Neutrophil (primary cell): ENCODE results near the gene MEF2C.
"Not testable (repeated sequence)": the region's sequence is repeated elsewhere in the genome, so short reads cannot be mapped to it uniquely, and the experiment has no call there.

Experiments used
- H3K27ac ChIP-seq: fragments of 200-600 bp; sonication (generic); 2 replicates; pipeline ENCODE4 v1.5.1; 2016; ENCODE audit warnings: mild to moderate bottlenecking, moderate library complexity
- H3K27me3 ChIP-seq: fragments of 200-600 bp; sonication (generic); 2 replicates; pipeline ENCODE4 v1.6.0; 2016; ENCODE audit warnings: mild to moderate bottlenecking
- H3K36me3 ChIP-seq: fragments of 200-600 bp; sonication (generic); 2 replicates; pipeline ENCODE4 v1.5.1; 2017
- H3K4me1 ChIP-seq, 2 experiments: fragments of 200-600 bp in 1 of 2; sonication (generic) in 1 of 2; 1 replicate in 1 of 2; 2 replicates in 1 of 2; pipeline versions ENCODE4 v1.5.1 to v1.6.1; 2013 to 2016; ENCODE audit warnings: low read depth in 1 of 2, low read length in 1 of 2, mild to moderate bottlenecking in 1 of 2, moderate library complexity in 1 of 2; ENCODE audit not compliant: control insufficient read depth in 1 of 2, insufficient read depth in 1 of 2
- H3K4me3 ChIP-seq, 2 experiments: fragments of 200-600 bp in 1 of 2; sonication (generic) in 1 of 2; 1 replicate in 1 of 2; 2 replicates in 1 of 2; pipeline ENCODE4 v1.5.1; 2013 to 2016; ENCODE audit warnings: low read depth in 1 of 2, low read length in 1 of 2, mild to moderate bottlenecking in 1 of 2, moderate library complexity in 1 of 2
- H3K9me3 ChIP-seq: fragments of 200-600 bp; sonication (generic); 2 replicates; pipeline ENCODE4 v1.5.1; 2016
- TF ChIP-seq, protein P1 (sequence below): fragments of 200-600 bp; sonication (generic); IDR thresholded peaks from 2 replicates; pipeline ENCODE4 v1.5.1; 2016; ENCODE audit warnings: antibody characterized with exemption

Gene MEF2C

DNA sequence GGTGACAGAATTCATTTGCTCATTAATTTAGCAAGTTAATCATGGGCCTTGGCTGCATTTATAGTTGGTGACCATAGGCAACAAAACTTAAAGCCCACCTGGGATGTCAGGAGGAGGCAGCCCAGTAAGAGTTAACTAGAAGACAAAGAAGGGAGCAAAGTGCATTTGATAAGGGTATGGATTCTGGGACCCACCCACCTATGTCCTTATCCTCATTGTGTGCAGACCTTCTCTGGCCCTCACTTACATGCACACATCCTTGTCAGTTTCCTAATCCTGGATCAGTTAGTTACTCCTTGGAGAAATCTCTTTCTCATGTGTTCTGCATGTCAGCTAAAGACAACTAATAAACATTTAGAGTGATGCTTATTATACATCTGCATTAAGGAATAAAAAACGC is 24.6 kb downstream of the MEF2C start:
- no peak overlapping the region for H3K27ac ChIP-seq
- no peak overlapping the region for H3K4me3 ChIP-seq
- TF ChIP-seq, protein P1, sequence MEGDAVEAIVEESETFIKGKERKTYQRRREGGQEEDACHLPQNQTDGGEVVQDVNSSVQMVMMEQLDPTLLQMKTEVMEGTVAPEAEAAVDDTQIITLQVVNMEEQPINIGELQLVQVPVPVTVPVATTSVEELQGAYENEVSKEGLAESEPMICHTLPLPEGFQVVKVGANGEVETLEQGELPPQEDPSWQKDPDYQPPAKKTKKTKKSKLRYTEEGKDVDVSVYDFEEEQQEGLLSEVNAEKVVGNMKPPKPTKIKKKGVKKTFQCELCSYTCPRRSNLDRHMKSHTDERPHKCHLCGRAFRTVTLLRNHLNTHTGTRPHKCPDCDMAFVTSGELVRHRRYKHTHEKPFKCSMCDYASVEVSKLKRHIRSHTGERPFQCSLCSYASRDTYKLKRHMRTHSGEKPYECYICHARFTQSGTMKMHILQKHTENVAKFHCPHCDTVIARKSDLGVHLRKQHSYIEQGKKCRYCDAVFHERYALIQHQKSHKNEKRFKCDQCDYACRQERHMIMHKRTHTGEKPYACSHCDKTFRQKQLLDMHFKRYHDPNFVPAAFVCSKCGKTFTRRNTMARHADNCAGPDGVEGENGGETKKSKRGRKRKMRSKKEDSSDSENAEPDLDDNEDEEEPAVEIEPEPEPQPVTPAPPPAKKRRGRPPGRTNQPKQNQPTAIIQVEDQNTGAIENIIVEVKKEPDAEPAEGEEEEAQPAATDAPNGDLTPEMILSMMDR = no peak
- no peaks in the 10 kb centered on the region for H3K4me1 ChIP-seq
- no peaks in the 10 kb centered on the region for H3K27me3 ChIP-seq
- H3K36me3 ChIP-seq = no peaks in the 10 kb centered on the region
- no peaks in the 10 kb centered on the region for H3K9me3 ChIP-seq

DNA sequence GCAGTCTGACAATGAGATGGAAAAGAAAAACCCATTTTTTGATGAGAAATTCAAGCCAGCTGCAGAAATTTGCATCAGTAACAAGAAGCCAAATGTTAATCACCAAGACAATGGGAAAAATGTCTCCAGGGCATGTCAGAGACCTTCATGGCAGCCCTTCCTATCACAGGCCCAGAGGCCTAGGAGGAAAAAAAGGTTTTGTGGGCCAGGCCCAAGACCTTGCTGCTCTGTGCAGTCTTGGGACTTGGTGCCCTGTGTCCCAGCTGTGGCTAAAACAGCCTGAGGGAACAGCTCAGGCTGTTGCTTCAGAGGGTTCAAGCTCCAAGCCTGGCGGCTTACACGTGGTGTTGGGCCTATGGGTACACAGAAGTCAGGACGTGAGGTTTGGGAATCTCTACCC is 26.6 kb downstream of the MEF2C start:
- not testable (repeated sequence) for H3K4me1 ChIP-seq, H3K9me3 ChIP-seq, H3K36me3 ChIP-seq, H3K27me3 ChIP-seq, H3K4me3 ChIP-seq, H3K27ac ChIP-seq

DNA sequence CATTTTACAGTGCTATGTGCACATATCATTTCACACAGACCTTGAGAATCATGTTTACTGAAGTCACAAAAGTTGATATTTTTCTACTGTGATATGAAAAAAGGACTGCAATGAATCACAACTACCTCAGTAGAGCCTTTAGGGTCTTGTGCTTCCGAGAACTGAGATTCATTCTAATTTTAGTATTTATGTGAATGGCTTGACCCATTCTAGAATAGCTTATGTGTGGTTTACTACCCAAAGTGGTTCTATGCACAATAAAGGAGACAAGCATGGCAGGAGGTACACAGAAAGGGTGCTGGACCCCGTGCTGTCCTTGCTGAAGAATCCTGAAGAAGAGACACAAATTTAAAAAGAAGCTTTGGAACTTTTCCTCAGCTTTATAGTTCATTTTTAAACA is 28.2 kb downstream of the MEF2C start:
- H3K4me3 ChIP-seq = no peak overlapping the region
- no peaks in the 10 kb centered on the region for H3K27me3 ChIP-seq
- no peak overlapping the region for H3K27ac ChIP-seq
- H3K9me3 ChIP-seq = no peaks in the 10 kb centered on the region
- TF ChIP-seq, protein P1 = no peak
- H3K4me1 ChIP-seq = no peaks in the 10 kb centered on the region
- H3K36me3 ChIP-seq = no peaks in the 10 kb centered on the region

DNA sequence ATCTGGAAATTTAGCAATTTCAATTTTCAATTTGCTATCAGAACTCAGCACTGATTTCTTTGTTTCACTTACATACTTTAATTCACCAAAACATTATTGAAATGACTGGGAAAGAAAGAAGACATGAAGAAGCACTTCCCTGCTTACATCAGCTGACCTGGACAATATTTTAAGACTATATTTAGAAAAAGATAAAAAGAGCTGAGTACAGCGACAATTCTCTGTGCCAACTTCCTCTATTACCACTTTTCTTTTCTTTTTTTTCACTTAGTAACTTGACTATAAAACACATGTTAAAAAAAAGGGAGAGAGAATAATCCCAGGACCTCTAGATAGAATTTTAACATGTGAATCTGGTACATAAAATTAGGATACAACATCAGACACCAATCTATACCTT is 35.6 kb downstream of the MEF2C start:
- Histone ChIP-seq H3K4me1 (no peaks in the 10 kb centered on the region), H3K27me3 (no peaks in the 10 kb centered on the region), H3K27ac (no peak overlapping the region), H3K9me3 (no peaks in the 10 kb centered on the region), H3K4me3 (no peak overlapping the region), H3K36me3 (no peaks in the 10 kb centered on the region)
- TF ChIP-seq, protein P1 = no peak

DNA sequence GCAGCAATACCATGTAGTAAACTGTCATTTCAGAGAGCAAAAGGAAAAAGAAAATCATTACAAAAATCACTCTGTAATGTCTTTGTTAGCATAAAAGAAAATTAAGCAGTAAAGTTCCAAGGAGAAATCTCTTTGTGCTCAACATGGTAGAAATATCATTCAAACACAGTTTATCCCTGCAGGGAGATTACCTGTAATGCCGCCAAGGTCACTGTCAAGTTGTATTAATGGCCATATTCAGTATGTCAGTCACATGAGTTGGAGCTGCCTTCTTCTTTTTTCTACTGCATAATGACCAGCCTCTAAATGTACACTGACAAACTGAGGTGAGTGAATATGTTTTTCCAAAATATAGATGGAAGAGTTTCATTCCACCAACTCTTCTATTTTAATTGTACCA is 36.5 kb downstream of the MEF2C start:
- no peak overlapping the region for H3K4me3 ChIP-seq
- no peaks in the 10 kb centered on the region for H3K27me3 ChIP-seq
- H3K4me1 ChIP-seq = no peaks in the 10 kb centered on the region
- H3K27ac ChIP-seq = no peak overlapping the region
- TF ChIP-seq, protein P1 = no peak
- no peaks in the 10 kb centered on the region for H3K36me3 ChIP-seq
- no peaks in the 10 kb centered on the region for H3K9me3 ChIP-seq

DNA sequence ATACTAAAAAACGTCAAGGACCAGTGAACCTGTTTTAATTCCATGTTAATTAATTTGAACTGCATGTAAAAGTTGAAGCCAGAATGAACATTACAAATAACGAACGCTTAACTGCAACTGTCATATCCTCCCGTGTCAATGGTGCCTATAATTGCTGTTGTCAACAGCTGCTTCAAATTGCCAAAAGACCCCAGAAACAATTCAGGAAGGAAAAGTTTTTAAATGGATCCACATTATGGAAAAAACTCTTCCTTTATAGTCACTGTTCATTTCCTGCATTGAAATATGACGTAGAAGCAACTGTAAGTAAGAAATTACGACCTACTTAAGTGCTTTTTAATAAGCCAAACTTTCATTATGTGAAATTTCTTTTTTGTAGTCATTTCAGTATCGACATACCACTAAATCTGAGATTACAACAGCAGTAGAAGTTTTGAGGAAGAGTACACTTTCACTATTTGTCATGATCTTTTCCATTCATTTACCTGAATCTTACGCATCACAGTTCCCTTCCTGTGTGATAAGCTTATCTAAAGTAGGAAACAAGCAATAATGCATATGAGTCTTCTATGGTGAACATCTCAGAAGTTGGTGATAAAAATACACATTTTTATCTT is 37.8 kb downstream of the MEF2C start:
- TF ChIP-seq, protein P1 = no peak
- no peaks in the 10 kb centered on the region for H3K4me1 ChIP-seq
- no peaks in the 10 kb centered on the region for H3K36me3 ChIP-seq
- H3K4me3 ChIP-seq = no peak overlapping the region
- H3K27ac ChIP-seq = no peak overlapping the region
- H3K27me3 ChIP-seq = no peaks in the 10 kb centered on the region
- no peaks in the 10 kb centered on the region for H3K9me3 ChIP-seq
